Stimulated activated CD8-positive, alpha-beta memory T cell treated with anti-CD3 and anti-CD28 coated beads, Interleukin-7, amount 100 ng/mL, for 1 hour (primary cell): Measurements from ENCODE around the gene FAM174C.

Source experiments
- DNase-seq, 2 donors: peaks; one replicate each; pipeline ENCODE4 v3.0.0-alpha.2; 2020; ENCODE audit warnings: low read depth in 2 of 2

FAM174C gene

DNA sequence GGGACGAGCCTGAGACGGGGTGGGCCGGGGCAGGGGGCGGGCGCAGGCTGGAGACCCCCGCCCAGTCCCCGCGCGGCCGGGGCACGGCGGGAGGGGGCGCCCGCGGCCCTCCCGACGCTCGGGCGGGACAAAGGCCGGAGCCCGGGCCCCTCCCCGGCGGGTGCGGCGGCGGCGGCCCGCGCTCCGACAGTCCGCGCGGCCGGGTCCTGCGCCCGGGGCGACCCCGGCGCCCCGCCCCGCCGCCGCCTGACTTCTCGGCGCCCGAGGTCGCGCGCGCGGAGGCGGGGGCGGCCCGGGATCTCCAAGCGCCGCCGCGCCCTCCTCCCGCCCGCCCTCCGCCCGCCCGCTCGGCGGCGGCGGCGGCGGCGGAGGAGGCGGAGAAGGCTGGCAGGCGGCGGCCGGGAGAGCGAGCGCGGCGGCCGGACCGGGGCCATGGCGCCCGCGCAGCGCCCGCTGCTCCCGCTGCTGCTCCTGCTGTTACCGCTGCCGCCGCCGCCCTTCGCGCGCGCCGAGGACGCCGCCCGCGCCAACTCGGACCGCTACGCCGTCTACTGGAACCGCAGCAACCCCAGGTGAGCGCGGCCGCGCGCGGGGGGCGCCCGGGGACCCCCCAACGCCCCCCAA is 10.5 kb downstream of the FAM174C start, which contains the start of gene EFNA2:
Gene EFNA2, plus strand, starts transcription at position 137 of the 624 bp plus-strand sequence. Its CDS starts 296 bp downstream, at position 433.
- no peak for DNase-seq

DNA sequence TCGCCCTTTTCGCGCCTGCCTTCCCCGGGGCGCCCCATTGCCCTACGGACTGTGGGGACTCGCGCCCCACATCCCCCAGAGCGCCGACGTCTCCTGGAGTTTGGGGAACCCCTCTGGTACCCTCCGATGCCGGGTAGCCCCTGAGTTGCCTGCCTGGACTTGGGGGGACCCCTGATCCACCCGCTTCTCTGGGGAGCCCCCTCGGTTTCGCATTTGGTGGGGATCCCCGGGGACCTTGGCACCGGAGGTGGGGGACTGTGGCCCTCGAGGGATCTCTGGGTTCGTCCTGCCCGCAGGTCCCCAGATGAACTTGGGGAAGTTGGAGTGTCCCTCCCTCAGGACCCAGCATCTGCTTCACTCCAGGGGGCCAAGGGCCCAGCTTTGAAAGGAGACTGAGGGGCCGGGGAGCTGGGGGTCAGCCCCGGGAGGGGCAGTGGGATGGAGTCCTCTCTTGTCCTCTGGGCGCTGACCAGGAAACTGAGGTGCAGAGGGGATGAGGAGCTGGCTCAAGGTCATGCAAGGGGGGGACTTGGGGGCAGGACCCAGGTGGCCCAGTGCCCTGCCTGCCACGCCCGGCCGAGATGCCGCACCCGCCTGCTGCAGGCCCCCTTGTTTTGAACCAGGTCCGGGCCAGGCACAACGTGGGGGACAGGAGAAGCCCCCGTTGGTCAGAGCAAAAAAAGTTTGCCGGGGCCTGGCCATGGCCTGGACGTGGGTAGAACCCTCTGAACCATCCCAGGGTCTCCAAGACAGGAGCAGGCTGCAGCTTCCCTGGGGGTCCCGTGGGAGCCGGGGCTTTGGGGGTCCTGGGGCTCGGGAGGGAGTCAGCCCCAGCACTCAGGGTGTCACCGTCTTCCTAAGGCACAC is 11.4 kb downstream of the FAM174C start:
- DNase-seq: no peak

- no peak for DNase-seq
Observed at GRCh38 chr19:1287354-1288225, 12.3 kb downstream of the FAM174C start.

DNA sequence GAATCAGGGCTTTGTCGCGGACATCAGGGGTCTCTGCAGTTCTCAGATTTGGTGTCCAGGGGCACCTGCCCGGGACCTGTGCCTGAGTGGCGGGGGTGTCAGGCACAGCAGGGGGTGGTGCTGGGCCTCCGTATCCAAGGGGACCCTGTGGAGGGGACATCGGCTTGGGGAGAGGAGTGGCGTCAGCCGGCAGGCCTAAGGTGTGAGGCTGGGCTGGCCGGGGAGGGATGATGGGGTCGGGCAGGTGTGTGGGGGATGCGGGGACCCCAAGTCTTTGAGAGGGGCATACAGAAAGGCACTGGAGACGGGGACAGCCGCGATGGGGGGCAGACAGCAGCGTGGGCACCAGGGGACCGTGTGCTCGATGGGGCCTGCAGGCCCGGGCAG is 12.9 kb downstream of the FAM174C start:
- DNase-seq: no peak

DNA sequence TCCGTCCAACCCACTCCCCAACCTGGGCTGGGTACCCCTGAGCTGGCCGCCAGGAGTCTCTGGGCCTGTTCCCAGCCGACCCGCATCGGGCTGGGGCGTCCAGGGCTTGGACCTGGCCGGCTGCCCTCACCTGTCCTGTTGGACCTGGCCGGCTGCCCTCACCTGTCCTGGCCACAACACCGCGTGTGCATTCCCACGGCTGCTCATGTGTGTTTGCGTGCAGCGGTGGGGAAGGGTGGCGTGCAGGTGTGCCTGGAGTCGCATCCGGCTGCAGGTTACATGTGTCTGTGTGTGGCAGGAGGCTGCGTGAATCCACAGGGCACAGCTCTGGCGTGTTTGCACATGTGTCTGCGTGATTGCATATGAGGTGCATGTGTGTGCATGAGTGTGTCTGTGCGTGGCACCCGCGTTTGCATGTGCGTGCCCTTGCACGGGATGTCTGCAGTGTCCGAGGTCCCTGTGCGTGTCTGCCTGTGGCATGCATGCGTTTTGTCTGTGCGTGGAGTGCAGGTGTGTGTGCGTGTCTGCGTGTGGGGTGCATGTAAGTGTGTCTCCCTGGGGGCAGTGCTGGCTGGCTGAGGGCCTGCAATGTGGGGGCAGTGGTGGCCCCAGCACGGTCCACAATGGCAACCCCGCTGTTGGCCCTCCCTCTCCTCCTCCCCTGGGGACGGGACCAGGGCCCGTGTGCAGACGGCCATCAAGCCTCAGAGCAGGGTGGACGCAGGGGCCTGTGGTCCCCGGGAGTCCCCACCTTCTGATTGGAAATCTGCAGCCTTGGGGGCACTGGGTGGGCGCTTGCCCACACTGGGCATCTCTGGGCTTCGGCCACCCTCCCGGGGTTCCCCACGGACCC is 13.7 kb downstream of the FAM174C start:
- DNase-seq: no peak

DNA sequence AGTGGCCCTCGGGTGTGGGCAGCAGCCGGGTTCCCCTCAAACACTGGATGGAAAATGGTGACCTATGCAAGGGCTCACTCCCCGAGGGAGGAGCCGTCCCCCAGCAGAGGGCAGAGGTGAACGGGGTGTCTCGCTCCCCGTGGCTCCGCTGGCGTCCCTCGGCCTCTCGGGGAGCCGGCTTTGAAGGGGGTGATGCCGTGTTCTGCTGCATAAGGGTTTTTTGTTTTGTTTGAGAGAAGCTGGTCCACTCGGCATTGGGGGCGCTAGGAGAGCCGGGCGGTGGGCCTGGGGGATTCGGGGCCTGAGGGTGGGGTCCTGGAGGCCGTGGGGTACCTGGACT is 14.3 kb downstream of the FAM174C start:
- no peak for DNase-seq

DNA sequence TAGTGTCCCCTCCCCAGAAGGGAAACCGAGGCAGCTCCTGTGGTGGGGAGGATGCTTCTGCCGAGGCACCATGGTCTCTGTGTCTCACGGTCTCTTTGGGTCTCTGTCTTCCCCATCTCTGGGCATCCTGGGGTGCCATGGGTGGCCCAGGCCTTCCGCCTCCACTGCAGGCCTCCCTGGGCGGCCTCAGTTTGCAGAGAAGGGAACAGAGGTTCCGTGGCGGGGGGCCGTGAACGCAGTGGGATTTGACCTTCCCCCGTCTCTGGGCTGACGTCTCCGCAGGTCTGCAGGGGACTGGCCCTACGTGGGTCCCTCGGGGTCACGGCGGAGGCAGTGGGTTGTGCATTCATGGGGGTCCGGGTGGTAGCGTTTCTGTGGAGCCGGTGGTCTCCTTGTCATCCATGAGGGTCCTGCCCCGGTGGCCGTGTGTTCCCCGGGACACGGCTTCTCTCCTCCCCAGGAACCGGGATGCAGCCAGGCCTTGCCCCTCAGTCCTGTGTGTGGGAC is 14.9 kb downstream of the FAM174C start:
- no peak for DNase-seq

DNA sequence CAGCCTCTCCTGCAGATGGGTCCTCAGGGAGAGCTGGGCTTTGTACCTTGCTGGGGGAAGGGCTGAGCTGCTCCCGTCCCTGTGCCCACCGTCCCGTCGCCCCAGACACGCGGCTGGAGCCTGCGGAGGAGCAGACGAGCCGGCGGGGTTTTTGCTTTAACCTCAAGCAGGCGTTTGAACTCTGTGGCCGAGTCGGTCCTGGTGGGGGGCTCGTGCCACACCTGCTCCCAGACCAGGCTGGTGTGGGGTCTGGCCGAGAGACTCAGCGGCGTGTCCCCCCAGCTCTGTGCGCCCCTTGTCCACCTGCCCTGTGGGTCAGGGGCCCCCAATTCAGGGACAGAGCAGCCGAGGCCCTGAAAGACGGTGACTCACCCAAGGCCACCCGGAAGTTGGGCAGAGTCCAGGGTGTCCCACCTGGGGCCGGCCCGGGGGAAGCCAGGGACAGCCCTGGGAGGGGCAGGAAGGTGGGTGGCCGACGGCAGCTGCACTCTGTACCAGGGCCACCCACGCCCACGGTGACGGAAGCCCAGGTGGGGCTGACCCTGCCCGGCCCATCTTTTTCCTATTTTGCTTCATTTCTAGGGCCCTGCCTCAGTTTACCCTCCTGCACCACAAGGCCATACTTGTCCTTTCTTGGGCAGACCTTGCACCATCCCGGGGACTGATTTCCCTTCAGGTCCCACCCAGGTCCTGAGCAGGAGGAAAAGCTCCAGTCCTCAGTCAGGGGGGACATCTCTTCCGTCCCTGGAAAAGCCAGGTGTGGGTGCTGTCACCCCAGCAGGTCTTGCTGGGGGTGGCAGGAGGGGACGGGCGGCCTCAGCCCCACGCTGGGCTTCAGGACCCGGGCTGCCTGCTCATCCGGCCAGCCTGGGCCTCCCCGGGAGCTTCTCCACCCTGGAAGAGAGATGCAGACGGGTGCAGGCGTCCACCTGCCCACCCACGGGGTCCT is 15.6 kb downstream of the FAM174C start:
- no peak for DNase-seq

DNA sequence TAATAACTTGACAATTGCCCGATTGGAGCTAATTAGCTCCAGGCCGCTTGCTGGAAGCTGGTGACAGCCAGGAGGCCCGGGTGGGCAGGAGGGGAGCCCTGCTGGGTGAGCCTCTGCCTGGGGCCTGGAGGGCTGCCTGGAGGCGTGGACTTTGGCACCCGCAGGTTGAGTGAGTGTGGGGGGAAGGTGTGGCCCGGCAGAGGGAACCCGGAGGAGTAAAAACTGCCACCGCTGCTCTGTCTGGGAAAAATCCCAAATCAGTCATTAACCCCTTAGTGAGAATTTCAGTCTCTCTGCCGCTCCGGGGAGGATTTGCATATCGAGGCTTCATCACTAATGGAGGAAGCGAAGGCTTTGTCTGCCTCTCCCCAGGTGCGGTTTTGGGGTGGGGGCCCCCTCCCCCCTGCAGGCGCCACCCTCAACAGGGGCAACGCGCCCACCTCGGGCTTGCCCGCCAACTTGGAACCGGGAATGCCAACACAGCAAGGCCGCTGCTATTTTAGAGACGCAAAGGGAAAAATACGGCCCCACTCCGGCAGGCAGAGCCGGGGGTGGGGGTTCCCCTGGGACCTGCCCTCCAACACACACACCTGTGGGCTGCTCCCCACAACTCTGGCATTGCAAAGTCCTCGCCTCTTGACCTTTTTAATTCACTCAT is 16.6 kb downstream of the FAM174C start:
- DNase-seq: no peak

DNA sequence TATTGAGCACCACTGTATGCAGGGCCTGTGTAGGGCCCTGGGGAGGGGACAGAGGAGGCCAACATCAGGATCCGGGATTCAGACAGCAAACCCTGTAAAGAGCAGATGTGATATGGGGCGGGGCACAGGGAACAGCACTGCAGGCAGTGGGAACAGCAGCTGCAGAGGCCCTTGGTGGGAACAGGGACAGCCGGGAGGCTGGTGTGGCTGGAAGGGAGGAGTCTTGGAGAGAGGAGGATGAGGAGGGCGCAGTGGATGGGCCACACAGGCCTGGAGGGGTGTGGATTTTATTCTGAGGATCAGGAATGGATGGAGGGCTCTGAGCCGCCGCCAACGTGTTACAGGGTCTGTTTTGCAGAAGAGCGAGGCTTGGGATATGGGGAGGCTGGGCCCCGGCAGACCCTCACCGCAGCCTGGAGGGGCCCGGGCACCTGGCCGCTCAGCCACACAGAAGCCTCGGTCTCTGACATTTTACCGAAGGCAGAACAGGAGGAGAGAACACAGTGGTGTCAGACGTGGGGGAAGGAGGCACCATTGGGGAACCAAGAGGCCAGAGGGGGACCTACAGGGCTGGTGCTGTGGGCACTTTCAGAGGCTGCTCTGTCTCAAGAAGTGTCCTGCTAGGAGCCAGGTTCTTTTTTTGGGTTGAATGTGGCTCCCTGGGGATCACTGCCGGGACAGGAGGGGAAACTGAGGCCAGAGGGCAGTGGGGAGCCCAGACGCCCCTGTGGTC is 17.3 kb downstream of the FAM174C start:
- no peak for DNase-seq

DNA sequence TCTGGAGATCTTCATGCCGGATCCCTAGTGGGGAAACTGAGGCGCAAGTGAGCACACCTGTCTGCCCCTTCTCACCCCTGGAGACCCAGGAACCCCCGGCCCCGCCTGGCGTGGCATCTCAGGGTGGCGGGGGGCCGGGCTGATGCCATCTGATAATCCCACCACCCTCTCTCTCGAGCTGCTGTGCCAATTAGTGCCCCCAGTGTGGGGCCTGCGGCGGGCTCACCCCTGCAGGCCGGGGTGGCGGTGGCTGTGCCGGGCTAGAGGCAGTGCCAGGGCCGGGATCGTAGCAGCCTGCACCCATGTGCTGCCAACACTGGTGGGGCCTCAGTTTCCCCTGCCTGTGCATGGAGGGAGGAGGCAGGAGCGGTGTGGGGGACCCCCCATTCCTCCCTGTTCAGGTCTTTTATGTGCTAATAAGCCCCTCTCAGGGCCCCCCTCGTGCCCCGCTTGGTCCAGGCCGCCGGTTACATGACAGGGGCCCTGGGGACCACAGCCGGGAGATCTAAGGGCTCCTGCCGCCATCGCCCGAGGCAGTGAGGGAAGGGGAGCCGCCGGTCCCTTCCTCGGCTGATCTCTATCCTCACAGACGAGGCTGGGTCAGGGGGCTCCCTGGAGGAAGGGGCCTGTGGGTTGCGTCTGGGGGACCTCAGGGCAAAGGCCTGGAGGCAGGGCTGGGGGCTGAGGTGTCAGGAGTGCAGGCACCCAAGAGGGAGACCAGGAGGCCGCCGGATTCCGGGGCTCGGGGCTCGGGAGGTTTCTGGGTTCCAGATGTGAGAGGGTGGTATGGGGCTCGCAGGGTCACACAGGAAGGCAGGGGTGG is 18.7 kb downstream of the FAM174C start:
- DNase-seq: no peak

DNA sequence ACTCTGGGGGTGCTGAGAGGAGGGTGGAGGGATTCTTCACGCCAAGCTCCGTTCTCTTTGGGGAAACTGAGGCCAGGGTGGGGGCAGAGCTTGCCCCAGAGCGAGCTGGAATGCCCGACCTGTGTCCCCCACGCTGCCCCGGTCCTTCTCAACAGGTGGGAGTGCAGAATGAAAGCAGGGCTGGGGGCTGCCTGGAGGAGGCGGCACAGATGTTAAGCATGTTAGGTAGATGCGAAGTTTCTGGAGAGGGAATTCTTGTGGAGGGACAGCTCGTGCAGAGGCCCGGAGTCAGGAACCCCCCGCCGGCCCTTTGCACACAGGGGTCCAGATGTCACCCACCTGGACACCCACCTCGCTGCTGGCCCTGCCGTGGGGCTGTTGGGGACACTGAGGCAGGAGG is 19.4 kb downstream of the FAM174C start:
- DNase-seq: no peak

DNA sequence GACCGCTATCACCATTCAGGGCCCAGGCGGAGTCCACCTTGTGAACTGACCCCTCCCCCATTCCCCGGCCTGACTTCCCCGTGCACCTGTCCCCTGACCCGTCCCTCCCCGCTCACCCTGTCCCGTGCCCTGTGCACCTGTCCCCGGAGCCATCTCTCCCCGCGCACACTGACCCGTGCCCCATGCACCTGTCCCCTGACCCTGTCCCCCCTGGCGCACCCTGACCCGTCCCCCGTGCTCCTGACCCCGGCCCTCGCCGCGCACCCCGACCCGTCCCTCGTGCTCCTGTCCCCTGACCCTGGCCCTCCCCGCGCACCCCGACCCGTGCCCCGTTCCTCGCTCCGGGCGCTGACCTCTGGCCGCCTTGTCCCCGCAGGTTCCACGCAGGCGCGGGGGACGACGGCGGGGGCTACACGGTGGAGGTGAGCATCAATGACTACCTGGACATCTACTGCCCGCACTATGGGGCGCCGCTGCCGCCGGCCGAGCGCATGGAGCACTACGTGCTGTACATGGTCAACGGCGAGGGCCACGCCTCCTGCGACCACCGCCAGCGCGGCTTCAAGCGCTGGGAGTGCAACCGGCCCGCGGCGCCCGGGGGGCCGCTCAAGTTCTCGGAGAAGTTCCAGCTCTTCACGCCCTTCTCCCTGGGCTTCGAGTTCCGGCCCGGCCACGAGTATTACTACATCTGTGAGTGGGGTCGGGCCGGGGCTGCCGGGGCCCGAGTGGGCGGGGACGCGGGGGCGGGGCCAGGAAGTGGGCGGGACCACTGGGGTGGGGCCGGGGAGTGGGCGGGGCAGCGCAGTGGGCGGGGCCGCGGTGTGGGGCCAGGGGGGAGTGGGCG is 20.1 kb downstream of the FAM174C start:
- peak in 1 of 2 donors; percentile 22 for DNase-seq

DNA sequence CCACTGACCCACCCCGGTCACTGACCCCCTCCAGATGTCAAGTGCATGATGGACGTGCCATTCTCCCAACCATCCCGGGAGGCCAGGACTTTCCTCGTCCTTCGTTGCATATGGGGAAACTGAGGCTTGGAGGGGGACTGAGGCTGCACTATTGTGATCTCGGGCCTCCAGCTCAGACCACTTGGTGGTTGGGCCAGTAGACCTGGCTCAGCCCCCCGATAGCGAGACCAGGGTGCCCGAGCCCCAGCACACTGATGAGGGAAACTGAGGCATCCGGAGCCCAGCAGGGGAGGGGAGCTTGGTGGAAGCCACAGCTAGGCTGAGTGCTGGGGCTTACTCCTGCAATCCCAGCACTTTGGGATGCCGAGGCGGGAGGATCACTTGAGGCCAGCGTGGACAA is 20.7 kb downstream of the FAM174C start:
- no peak for DNase-seq

DNA sequence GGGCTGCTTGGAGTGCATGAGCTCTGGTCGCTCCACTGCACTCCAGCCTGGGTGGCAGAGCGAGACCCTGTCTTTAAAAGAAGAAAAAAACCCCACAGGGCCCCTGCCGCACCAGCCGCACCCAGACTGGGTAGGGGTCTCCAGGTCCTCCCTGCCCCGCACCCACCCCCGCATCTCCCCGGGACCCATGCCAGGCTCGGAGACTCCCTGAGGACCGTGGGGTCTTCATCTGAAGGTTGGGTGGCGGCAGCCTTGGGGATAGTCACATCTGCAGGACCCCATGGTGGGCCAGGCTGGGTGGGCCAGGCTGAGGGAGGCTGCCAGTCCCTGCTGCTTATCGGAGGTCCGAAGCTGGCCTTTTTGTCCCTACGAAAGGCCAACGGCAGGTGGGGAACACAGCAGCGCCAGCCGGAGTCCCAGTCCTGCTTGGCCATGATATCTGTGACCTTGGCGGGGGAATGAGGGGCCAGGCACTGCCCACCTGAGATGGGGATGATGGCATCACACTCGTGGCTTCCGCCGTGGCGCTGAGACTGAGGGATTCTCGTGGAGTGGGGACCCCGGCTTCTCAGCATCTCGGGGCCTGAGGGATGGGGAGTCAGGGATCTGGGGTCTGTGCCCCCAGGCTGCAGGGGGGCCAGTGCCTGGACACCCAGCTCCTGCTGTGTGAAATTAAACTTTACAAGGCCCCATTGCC is 21.4 kb downstream of the FAM174C start:
- no peak for DNase-seq

- DNase-seq: no peak
Observed at GRCh38 chr19:1298235-1298634, 22.9 kb downstream of the FAM174C start.
